ENCODE data around the gene TOLLIP. TPM values are rescaled to one million over a fixed set of nuclear protein-coding genes. Genes with fewer than 3 reads are reported as not detected.
A peak's percentile ranks its signal among the peaks of the same experiment; 100 is the strongest.

Gene TOLLIP
- total RNA-seq, 4 donors from 2014 or later: 50.9 to 89.0 (median 54.9) TPM

DNA sequence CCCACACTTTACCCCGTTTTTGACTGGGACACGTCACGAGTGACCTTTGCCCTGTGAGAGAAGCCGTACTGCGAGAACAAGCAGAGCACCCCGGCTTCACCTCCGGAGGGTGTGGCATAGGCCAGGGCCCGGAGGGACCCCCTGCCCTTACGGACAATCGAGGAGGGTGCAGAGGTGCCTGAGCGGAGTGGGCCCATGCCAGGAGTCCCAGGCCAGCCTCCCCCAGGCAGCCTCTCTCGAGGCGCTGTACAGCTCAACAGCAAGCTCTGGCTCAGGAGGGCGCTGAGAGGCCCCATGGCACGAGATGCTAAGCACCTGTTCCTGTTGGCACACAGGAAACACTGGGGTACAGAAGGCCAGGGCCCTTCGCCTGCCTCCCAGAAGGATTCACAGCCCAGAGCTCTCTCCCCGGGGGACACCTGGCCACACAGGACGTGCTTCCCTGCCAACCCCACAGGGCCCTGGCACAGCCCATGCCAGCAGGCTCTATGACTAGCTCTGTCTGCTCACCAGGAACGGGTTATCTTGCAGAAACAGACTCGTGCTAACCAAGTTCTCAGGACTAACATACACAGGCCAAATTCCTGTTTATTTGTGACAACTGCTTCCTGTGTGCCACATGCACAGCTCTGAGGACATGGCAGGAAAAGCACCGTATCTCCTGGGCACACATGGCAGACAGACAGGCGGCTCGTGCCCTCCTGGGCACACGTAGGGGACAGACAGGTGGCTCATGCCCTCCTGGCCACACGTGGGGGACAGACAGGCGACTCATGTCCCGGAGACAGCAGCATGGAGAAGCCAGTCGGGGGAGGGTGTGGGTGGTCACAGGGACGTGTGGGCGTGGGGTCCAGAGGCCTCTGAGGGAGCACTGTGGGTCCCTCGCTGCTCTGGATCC is 11.6 kb downstream of the TOLLIP start:
- peaks cover 0 to 56% (median 24%) of the 10 kb centered on the region in 4 donors for H3K4me1 ChIP-seq
- no peak for DNase-seq (ENCODE audit: low spot score in 2 of 2)
- no peak overlapping the region for H3K4me3 ChIP-seq
- H3K36me3 ChIP-seq: peaks cover 0 to 44% (median 12%) of the 10 kb centered on the region in 3 donors
- 76 to 78% methylated on average over 25 to 30 of the region's 31 CpGs for WGBS, 2 donors
- no peaks in the 10 kb centered on the region for H3K27me3 ChIP-seq
- H3K27ac ChIP-seq: peak overlapping the region in 3 of 4 donors; percentile 16 to 98 (median 50)
- no peaks in the 10 kb centered on the region for H3K9me3 ChIP-seq
- TF ChIP-seq CTCF (IDR thresholded peaks at IDR 0.05) (no peak), EP300 (IDR thresholded peaks at IDR 0.05) (no peak), POLR2A (IDR thresholded peaks at IDR 0.05) (no peak)

DNA sequence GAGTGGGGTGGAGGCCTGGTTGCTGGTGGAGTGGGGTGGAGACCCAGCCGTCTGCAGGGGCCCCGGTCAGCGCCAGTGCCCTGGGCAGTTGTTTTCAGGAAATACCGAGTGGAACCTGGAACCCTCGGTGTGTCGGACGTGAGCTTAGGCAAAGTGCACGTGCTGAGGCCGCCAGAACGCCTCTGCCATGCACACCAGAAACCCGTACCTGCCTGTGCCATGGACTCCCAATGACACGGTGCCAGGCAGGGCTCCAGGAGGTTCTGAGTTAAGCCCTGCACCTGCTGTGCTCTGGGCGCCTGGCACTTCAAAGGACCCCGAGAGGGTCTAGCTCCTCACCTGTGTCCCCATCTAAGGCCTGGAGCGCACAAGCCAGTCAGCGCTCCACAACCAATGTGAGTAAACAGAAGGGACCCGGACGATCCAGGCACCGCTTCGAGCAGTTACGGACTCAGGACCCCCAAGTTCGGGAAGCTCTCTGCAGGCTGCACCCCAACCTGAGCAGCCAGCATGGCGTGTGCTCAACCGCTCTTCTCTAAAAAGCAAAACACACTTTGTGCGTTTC is 12.3 kb downstream of the TOLLIP start:
- no peak overlapping the region for H3K4me3 ChIP-seq
- H3K27ac ChIP-seq: no peak overlapping the region
- no peak for DNase-seq (ENCODE audit: low spot score in 2 of 2)
- WGBS, 2 donors: 90 to 92% methylated on average over 21 to 25 of the region's 25 CpGs
- TF ChIP-seq EP300 (IDR thresholded peaks at IDR 0.05) (no peak), POLR2A (IDR thresholded peaks at IDR 0.05) (no peak), CTCF (IDR thresholded peaks at IDR 0.05) (no peak)
- H3K4me1 ChIP-seq: peaks cover 0 to 56% (median 21%) of the 10 kb centered on the region in 4 donors
- H3K36me3 ChIP-seq: peaks cover 0 to 51% (median 13%) of the 10 kb centered on the region in 3 donors
- no peaks in the 10 kb centered on the region for H3K27me3 ChIP-seq
- H3K9me3 ChIP-seq: no peaks in the 10 kb centered on the region

DNA sequence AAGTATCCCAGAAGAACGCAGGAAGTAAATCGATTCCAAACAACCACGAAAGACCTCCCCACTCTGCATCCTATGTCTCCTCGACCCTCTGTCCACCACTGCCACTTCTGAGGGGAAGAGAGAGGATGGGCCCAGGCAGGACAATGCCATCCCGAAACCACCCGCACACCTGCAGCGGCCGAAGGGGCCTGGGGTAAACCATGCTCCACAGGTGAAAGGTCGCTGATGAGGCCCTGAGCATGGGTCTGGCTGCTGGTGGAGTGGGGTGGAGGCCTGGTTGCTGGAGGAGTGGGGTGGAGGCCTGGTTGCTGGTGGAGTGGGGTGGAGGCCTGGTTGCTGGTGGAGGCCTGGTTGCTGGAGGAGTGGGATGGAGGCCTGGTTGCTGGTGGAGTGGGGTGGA is 13.1 kb downstream of the TOLLIP start:
- DNase-seq (ENCODE audit: low spot score in 2 of 2): no peak
- peaks cover 0 to 59% (median 13%) of the 10 kb centered on the region in 3 donors for H3K36me3 ChIP-seq
- TF ChIP-seq EP300 (IDR thresholded peaks at IDR 0.05) (no peak), CTCF (IDR thresholded peaks at IDR 0.05) (no peak), POLR2A (IDR thresholded peaks at IDR 0.05) (no peak)
- H3K27ac ChIP-seq: no peak overlapping the region
- H3K27me3 ChIP-seq: no peaks in the 10 kb centered on the region
- H3K9me3 ChIP-seq: no peaks in the 10 kb centered on the region
- H3K4me3 ChIP-seq: no peak overlapping the region
- WGBS, 2 donors: 90 to 91% methylated on average over 9 of the region's 9 CpGs
- H3K4me1 ChIP-seq: peaks cover 0 to 52% (median 19%) of the 10 kb centered on the region in 4 donors

DNA sequence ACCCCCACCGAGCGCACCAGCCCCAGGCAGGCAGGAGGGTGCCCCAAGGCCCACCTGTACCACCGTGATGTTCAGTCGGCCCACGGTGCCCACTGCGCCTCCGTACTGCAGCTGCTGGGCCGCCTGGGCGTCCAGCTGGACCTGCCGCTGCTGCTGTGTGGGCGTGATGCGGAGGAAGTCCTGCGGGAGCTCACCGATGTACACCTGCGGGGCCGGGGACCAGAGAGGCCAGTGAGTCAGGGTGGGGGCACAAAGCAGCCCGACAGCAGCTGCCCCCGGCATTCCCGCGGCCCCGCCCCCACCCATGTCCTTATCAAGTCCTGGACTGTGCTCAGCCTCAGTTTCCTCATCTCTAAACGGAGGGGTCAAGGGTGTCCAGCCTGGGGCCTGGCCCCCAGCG is 13.8 kb downstream of the TOLLIP start:
- no peak for DNase-seq (ENCODE audit: low spot score in 2 of 2)
- no peaks in the 10 kb centered on the region for H3K9me3 ChIP-seq
- no peak for TF ChIP-seq CTCF (IDR thresholded peaks at IDR 0.05)
- TF ChIP-seq EP300 (IDR thresholded peaks at IDR 0.05): no peak
- TF ChIP-seq POLR2A (IDR thresholded peaks at IDR 0.05): no peak
- H3K27ac ChIP-seq: no peak overlapping the region
- WGBS, 2 donors: 89 to 95% methylated on average over 14 to 23 of the region's 23 CpGs
- H3K27me3 ChIP-seq: no peaks in the 10 kb centered on the region
- H3K36me3 ChIP-seq: peaks cover 0 to 63% (median 15%) of the 10 kb centered on the region in 3 donors
- H3K4me3 ChIP-seq: no peak overlapping the region
- H3K4me1 ChIP-seq: peaks cover 0 to 45% (median 19%) of the 10 kb centered on the region in 4 donors

DNA sequence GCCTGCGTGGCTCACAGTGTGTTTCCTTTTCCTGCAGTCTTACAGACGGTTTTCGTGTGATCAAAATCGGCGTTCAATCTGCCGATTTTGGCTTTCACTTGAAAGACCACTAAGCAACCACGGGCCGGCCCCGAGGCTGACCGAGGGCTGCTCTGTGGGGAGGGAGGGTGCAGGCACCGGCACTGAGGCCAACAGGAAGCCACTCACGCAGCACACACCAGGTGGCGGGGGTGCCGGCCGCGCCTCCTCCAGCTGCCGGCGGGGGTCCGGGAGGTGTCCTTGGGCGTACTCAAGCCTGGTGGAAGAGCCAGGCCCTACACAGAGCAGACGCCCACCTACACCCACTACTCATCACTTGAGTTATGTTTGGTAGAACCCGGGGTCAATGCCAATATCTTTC is 14.3 kb downstream of the TOLLIP start:
- 87 to 90% methylated on average over 20 to 22 of the region's 22 CpGs for WGBS, 2 donors
- no peak for TF ChIP-seq EP300 (IDR thresholded peaks at IDR 0.05)
- TF ChIP-seq CTCF (IDR thresholded peaks at IDR 0.05): no peak
- no peak for TF ChIP-seq POLR2A (IDR thresholded peaks at IDR 0.05)
- no peak for DNase-seq (ENCODE audit: low spot score in 2 of 2)
- Histone ChIP-seq H3K27me3 (no peaks in the 10 kb centered on the region), H3K36me3 (peaks cover 0 to 67% (median 20%) of the 10 kb centered on the region in 3 donors), H3K4me3 (no peak overlapping the region), H3K9me3 (no peaks in the 10 kb centered on the region), H3K27ac (no peak overlapping the region), H3K4me1 (peaks cover 0 to 40% (median 19%) of the 10 kb centered on the region in 4 donors)

All from tibial nerve (tissue), 4 donors.